Neuronal stem cell (in vitro differentiated cells): ENCODE data around the gene RPL32.
"Not testable (repeated sequence)": the region's sequence is repeated elsewhere in the genome, so short reads cannot be mapped to it uniquely, and the experiment has no call there.

ENCODE experiments used
- DNase-seq: peaks from one replicate; pipeline ENCODE4 v3.0.0-alpha.2; 2013; ENCODE audit warnings: low spot score
- H2AFZ ChIP-seq: one replicate; pipeline ENCODE4 v1.6.1; 2013; ENCODE audit warnings: mild to moderate bottlenecking, low read length, inconsistent platforms
- H2AK5ac ChIP-seq: 2 replicates; pipeline ENCODE4 v1.6.1; 2013; ENCODE audit warnings: low read depth, mild to moderate bottlenecking, inconsistent platforms, low read length, moderate library complexity, mixed read lengths
- H2BK120ac ChIP-seq: 2 replicates; pipeline ENCODE4 v1.6.1; 2013; ENCODE audit warnings: low read depth, mild to moderate bottlenecking, inconsistent platforms, low read length, moderate library complexity, mixed read lengths
- H2BK12ac ChIP-seq: one replicate; pipeline ENCODE4 v1.6.1; 2013; ENCODE audit warnings: low read length, inconsistent platforms
- H2BK15ac ChIP-seq: 2 replicates; pipeline ENCODE4 v1.6.1; 2013; ENCODE audit warnings: mild to moderate bottlenecking, low read length, inconsistent platforms, mixed read lengths
- H2BK5ac ChIP-seq: one replicate; pipeline ENCODE4 v1.6.1; 2013; ENCODE audit warnings: inconsistent platforms, mild to moderate bottlenecking, low read length, moderate library complexity
- H3K14ac ChIP-seq: one replicate; pipeline ENCODE4 v1.6.1; 2013; ENCODE audit warnings: low read length, inconsistent platforms
- H3K18ac ChIP-seq: 2 replicates; pipeline ENCODE4 v1.6.1; 2013; ENCODE audit warnings: low read length, inconsistent platforms
- H3K23ac ChIP-seq: 2 replicates; pipeline ENCODE4 v1.6.1; 2013; ENCODE audit warnings: low read depth, mild to moderate bottlenecking, mixed read lengths, low read length, inconsistent platforms; ENCODE audit not compliant: poor library complexity
- H3K27ac ChIP-seq: replicated peaks from 3 replicates; pipeline ENCODE4 v1.5.1; 2013; ENCODE audit warnings: low read length, inconsistent platforms
- H3K27me3 ChIP-seq, 3 experiments: 2 replicates each; pipeline ENCODE4 v1.6.1; 2013; ENCODE audit warnings: low read length in 3 of 3, mild to moderate bottlenecking in 2 of 3, inconsistent platforms in 1 of 3, low read depth in 1 of 3, mixed read lengths in 1 of 3, moderate library complexity in 1 of 3; ENCODE audit not compliant: control insufficient read depth in 3 of 3, insufficient read depth in 3 of 3
- H3K36me3 ChIP-seq, 2 donors: replicated peaks in 1 of 2; 2 replicates each; pipeline ENCODE4 v1.6.1; 2013; ENCODE audit warnings: low read length in 2 of 2; ENCODE audit not compliant: control insufficient read depth in 2 of 2, insufficient read depth in 2 of 2
- H3K4ac ChIP-seq: 2 replicates; pipeline ENCODE4 v1.6.1; 2013; ENCODE audit warnings: inconsistent platforms, mild to moderate bottlenecking, low read length, moderate library complexity
- H3K4me1 ChIP-seq, 2 donors: 1 replicate in 1 of 2; 2 replicates in 1 of 2; pipeline ENCODE4 v1.6.1; 2013; ENCODE audit warnings: low read length in 2 of 2, low read depth in 1 of 2; ENCODE audit not compliant: control insufficient read depth in 2 of 2, insufficient read depth in 1 of 2
- H3K4me2 ChIP-seq: one replicate; pipeline ENCODE4 v1.6.1; 2013; ENCODE audit warnings: mild to moderate bottlenecking, low read length, inconsistent platforms; ENCODE audit not compliant: insufficient read depth, poor library complexity, severe bottlenecking
- H3K4me3 ChIP-seq, 2 donors: 2 replicates each; pipeline ENCODE4 v1.5.1; 2013; ENCODE audit warnings: low read length in 2 of 2, mild to moderate bottlenecking in 2 of 2, inconsistent platforms in 1 of 2, moderate library complexity in 1 of 2
- H3K79me1 ChIP-seq: one replicate; pipeline ENCODE4 v1.6.1; 2013; ENCODE audit warnings: low read depth, mild to moderate bottlenecking, inconsistent platforms, low read length, moderate library complexity
- H3K9ac ChIP-seq: one replicate; pipeline ENCODE4 v1.6.1; 2013; ENCODE audit warnings: mild to moderate bottlenecking, low read depth, low read length, inconsistent platforms; ENCODE audit not compliant: poor library complexity
- H3K9me3 ChIP-seq, 2 donors: replicated peaks in 1 of 2; 2 replicates each; pipeline versions ENCODE3 to v1.6.1; 2013; ENCODE audit warnings: low read length in 2 of 2, mild to moderate bottlenecking in 2 of 2, inconsistent platforms in 1 of 2, low read depth in 1 of 2, mixed read lengths in 1 of 2, moderate library complexity in 1 of 2; ENCODE audit not compliant: control insufficient read depth in 2 of 2, insufficient read depth in 1 of 2
- H4K8ac ChIP-seq: one replicate; pipeline ENCODE4 v1.6.1; 2013; ENCODE audit warnings: low read depth, mild to moderate bottlenecking, inconsistent platforms, low read length, moderate library complexity
- H4K91ac ChIP-seq: one replicate; pipeline ENCODE4 v1.6.1; 2013; ENCODE audit warnings: low read length, low read depth, mild to moderate bottlenecking, inconsistent platforms; ENCODE audit not compliant: poor library complexity
- WGBS, 2 donors: extraction: QIAGEN DNeasy Blood & Tissue Kit; methylation state at CpG; one replicate each; pipeline ENCODE4 v1.1.7; 2013; ENCODE audit warnings: missing lambda C conversion rate in 2 of 2, mixed read lengths in 1 of 2; ENCODE audit not compliant: insufficient read length in 2 of 2, insufficient replicate concordance in 1 of 2; ENCODE audit errors: extremely low coverage in 2 of 2; 5-methylcytosine and 5-hydroxymethylcytosine counted together

RPL32 gene

DNA sequence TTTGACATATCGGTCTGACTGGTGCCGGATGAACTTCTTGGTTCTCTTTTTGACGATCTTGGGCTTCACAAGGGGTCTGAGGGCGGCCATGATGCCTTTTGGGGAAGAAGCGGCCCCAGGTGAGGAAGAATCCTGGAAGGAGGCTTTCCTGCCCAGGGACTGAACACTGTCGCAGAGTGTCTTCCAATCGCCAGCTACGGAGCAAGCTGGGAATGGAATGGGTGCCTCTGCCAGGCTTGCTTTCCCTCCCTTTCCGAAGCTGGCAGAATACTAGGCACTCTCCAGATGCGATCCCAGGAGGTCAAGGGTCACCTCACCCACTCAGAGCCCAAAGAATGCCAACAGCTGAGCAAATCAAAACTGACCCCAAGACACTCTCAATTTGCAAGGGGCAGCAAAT, 1.2 kb downstream of the RPL32 start:
- H4K8ac ChIP-seq, H3K27ac ChIP-seq, H4K91ac ChIP-seq, DNase-seq, H2BK5ac ChIP-seq, H3K14ac ChIP-seq, H3K18ac ChIP-seq, H3K4me1 ChIP-seq, H3K27me3 ChIP-seq, H3K79me1 ChIP-seq, H2BK120ac ChIP-seq, H2AK5ac ChIP-seq, H3K4ac ChIP-seq, H2AFZ ChIP-seq, H2BK15ac ChIP-seq, H3K9me3 ChIP-seq, H3K23ac ChIP-seq, H2BK12ac ChIP-seq: not testable (repeated sequence)
- H3K9ac ChIP-seq: peak overlapping the region; percentile 97
- WGBS, 2 donors: no CpG with 5 or more reads among the region's 10 CpGs
- H3K4me3 ChIP-seq: peak overlapping the region; percentile 68 to 94
- H3K4me2 ChIP-seq: peak overlapping the region; percentile 56
- peaks cover 43 to 56% of the 10 kb centered on the region in 2 donors for H3K36me3 ChIP-seq

DNA sequence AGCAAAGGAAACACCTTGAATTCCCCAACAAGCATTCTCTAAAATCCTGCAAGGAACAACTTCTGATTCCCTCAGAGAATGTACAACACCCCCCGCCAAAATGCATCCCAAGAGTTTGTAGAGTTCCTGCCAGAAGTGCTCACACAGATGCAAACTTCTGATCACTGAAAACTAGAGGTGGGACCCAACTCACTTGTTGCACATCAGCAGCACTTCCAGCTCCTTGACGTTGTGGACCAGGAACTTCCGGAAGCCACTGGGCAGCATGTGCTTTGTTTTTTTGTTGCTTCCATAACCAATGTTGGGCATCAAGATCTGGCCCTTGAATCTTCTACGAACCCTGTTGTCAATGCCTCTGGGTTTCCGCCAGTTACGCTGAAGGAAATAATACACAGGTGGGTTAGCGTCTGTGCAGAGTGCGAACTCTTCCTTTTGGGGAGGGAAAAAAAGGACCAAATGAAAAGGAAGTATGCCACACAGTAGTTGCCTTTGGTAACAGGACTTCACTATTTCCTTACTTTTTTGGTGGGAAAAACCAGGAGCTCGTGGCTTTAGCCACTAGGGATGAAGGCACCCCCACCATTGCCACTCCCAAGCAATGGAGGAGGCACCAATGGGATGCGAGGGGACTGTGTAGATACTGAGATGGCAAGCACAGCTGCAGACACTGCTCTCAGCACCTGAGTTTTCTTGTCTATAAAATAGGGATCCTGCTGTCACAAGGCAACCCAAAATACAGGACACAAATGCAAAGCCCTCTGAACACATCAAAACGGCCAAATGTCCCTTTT, 2.0 kb downstream of the RPL32 start:
- no peak overlapping the region for H2AK5ac ChIP-seq
- H3K4me3 ChIP-seq: peak overlapping the region in 1 of 2 donors; percentile 68
- no peak overlapping the region for H3K23ac ChIP-seq
- H3K27ac ChIP-seq: no peak overlapping the region
- no peak overlapping the region for H2BK120ac ChIP-seq
- H4K91ac ChIP-seq: no peak overlapping the region
- no peak overlapping the region for H4K8ac ChIP-seq
- WGBS, 2 donors: no CpG with 5 or more reads among the region's 11 CpGs
- H3K4me2 ChIP-seq: peak overlapping the region; percentile 56
- no peaks in the 10 kb centered on the region for H3K9me3 ChIP-seq
- H2AFZ ChIP-seq: no peak overlapping the region
- no peak overlapping the region for H2BK12ac ChIP-seq
- H3K18ac ChIP-seq: no peak overlapping the region
- H3K14ac ChIP-seq: no peak overlapping the region
- H3K9ac ChIP-seq: no peak overlapping the region
- peaks cover 49 to 64% of the 10 kb centered on the region in 2 donors for H3K36me3 ChIP-seq
- peaks cover 0 to 4% (median 2%) of the 10 kb centered on the region in 3 experiments for H3K27me3 ChIP-seq
- no peak overlapping the region for H2BK15ac ChIP-seq
- H3K4me1 ChIP-seq: peaks cover 6 to 9% of the 10 kb centered on the region in 2 donors
- no peak overlapping the region for H3K4ac ChIP-seq
- DNase-seq: no peak
- H2BK5ac ChIP-seq: no peak overlapping the region
- peaks cover 2% of the 10 kb centered on the region for H3K79me1 ChIP-seq

- Histone ChIP-seq H2BK15ac (no peak overlapping the region), H3K4me3 (no peak overlapping the region), H3K36me3 (peaks cover 58 to 74% of the 10 kb centered on the region in 2 donors), H2BK120ac (no peak overlapping the region), H2BK12ac (no peak overlapping the region), H3K9me3 (no peaks in the 10 kb centered on the region), H3K23ac (no peak overlapping the region), H3K27ac (no peak overlapping the region), H3K4me1 (peaks cover 6 to 9% of the 10 kb centered on the region in 2 donors), H3K18ac (no peak overlapping the region), H3K27me3 (peaks cover 0 to 2% (median 0%) of the 10 kb centered on the region in 3 experiments), H2BK5ac (no peak overlapping the region), H4K91ac (no peak overlapping the region), H2AFZ (no peak overlapping the region), H4K8ac (no peak overlapping the region), H3K4ac (no peak overlapping the region), H3K14ac (no peak overlapping the region), H3K4me2 (no peak overlapping the region), H3K79me1 (peaks cover 2% of the 10 kb centered on the region), H2AK5ac (no peak overlapping the region), H3K9ac (no peak overlapping the region)
- no peak for DNase-seq
- no CpG with 5 or more reads among the region's 13 CpGs for WGBS, 2 donors
These were observed 3.0 kb downstream of the RPL32 start for GRCh38 chr3:12838179-12838965.
